HepG2 (cell line): ENCODE data around the gene KIAA1191. TPM values are rescaled to one million over a fixed set of nuclear protein-coding genes. Genes with fewer than 3 reads are reported as not detected.

Experiments
- ATAC-seq: fragments of 200-7000 bp; cut with Tn5 transposase; 3 replicates; pipeline ENCODE4 v1.9.1; 2020; ENCODE audit warnings: mild to moderate bottlenecking, moderate library complexity
- BruUV-seq: library from RNA; stranded (reverse); fragments of 400-500 nt; replicated peaks from 2 replicates; lab custom pipeline; 2021; lab: Mats Ljungman, UMichigan
- CTCF ChIA-PET: fragments of 300-600 bp; formaldehyde crosslinking; extraction: SDS; loops from one replicate; lab custom pipeline; 2021; ENCODE audit warnings: low total read pairs, inconsistent platforms, low intra/inter-chr PET ratio; lab: Yijun Ruan, JAX
- POLR2A ChIA-PET: fragments of 350-600 bp; sonication (Branson Sonifier 250); formaldehyde crosslinking; loops from one replicate; lab custom pipeline; 2020; ENCODE audit warnings: antibody characterized with exemption, inconsistent platforms; lab: Yijun Ruan, JAX
- DNase-seq: peaks from one replicate; pipeline ENCODE4 v3.0.0-alpha.2; 2015; ENCODE audit warnings: low spot score
- FAIRE-seq: peaks from 3 replicates; lab custom pipeline; 2011; peaks lifted over from hg19 to GRCh38; lab: Jason Lieb, UNC
- H2AFZ ChIP-seq: one replicate; pipeline ENCODE4 v1.6.1; 2011; ENCODE audit warnings: low read length, inconsistent platforms
- H3K27ac ChIP-seq: fragments of 300-600 bp; 3 replicates; pipeline ENCODE4 v1.8.0; 2011; ENCODE audit warnings: mixed run types, mild to moderate bottlenecking, mixed read lengths, low read length, inconsistent platforms; ENCODE audit not compliant: insufficient read depth; ENCODE audit errors: extremely low read length
- H3K27me3 ChIP-seq, 2 experiments: fragments of 200-600 bp in 1 of 2; 2 replicates in 1 of 2; 3 replicates in 1 of 2; pipeline versions ENCODE4 v1.6.0 to v1.8.0; 2011; ENCODE audit warnings: low read length in 2 of 2, mild to moderate bottlenecking in 2 of 2, moderate library complexity in 2 of 2, inconsistent platforms in 1 of 2; ENCODE audit not compliant: insufficient read depth in 2 of 2, control insufficient read depth in 1 of 2
- H3K36me3 ChIP-seq, 2 experiments: fragments of 200-600 bp in 1 of 2; replicated peaks in 1 of 2; 2 replicates in 1 of 2; 3 replicates in 1 of 2; pipeline versions ENCODE4 v1.5.1 to v1.8.0; 2011; ENCODE audit warnings: low read length in 2 of 2, inconsistent platforms in 1 of 2; ENCODE audit not compliant: insufficient read depth in 2 of 2, control insufficient read depth in 1 of 2
- H3K4me1 ChIP-seq: 2 replicates; pipeline ENCODE4 v1.5.1; 2012; ENCODE audit warnings: low read length, inconsistent platforms; ENCODE audit not compliant: insufficient read depth
- H3K4me2 ChIP-seq: 2 replicates; pipeline ENCODE4 v1.6.0; 2011; ENCODE audit warnings: low read depth, low read length, inconsistent platforms
- H3K4me3 ChIP-seq, 3 experiments: fragments of 200-600 bp in 1 of 3; sonication (generic), shearing (Covaris generic) in 1 of 3; replicated peaks in 1 of 3; 2 replicates each; pipeline ENCODE4 v1.5.1; 2011 to 2016; ENCODE audit warnings: low read length in 3 of 3, inconsistent platforms in 2 of 3, low read depth in 2 of 3, mild to moderate bottlenecking in 2 of 3, control low read depth in 1 of 3, mixed read lengths in 1 of 3; ENCODE audit not compliant: insufficient read depth in 1 of 3
- H3K79me2 ChIP-seq: one replicate; pipeline ENCODE4 v1.6.1; 2011; ENCODE audit warnings: low read length, inconsistent platforms; ENCODE audit not compliant: insufficient read depth
- H3K9ac ChIP-seq: 2 replicates; pipeline ENCODE4 v1.6.0; 2011; ENCODE audit warnings: mild to moderate bottlenecking, low read depth, low read length, inconsistent platforms; ENCODE audit not compliant: insufficient read depth
- H3K9me3 ChIP-seq: 2 replicates; pipeline ENCODE4 v1.5.1; 2012; ENCODE audit warnings: mild to moderate bottlenecking, low read length
- H4K20me1 ChIP-seq: 2 replicates; pipeline ENCODE4 v1.6.0; 2011; ENCODE audit warnings: inconsistent platforms, mild to moderate bottlenecking, low read length, moderate library complexity; ENCODE audit not compliant: insufficient read depth
- ZNF17 ChIP-seq: sonication (generic); formaldehyde crosslinking; IDR thresholded peaks from 2 replicates; pipeline ENCODE4 v1.5.0; 2020; ENCODE audit warnings: mild to moderate bottlenecking, missing genetic modification reagents
- ZNF629 ChIP-seq: sonication (generic); formaldehyde crosslinking; conservative IDR thresholded peaks from 2 replicates; pipeline ENCODE4 v1.5.0; 2020; ENCODE audit warnings: missing genetic modification reagents
- WGBS: methylation state at CpG from one replicate; pipeline ENCODE4 v1.1.6; 2017; ENCODE audit warnings: low lambda C conversion rate; 5-methylcytosine and 5-hydroxymethylcytosine counted together
- in situ Hi-C: cut with HindIII; loops from 2 replicates; pipeline ENCODE4 v1.10.0; 2017; ENCODE audit warnings: low pct_unique_long_range_greater_than_20kb; ENCODE audit not compliant: extremely low pct_ligation_motif_present
- intact Hi-C: fragments of 100-400 bp; cut with micrococcal nuclease; formaldehyde crosslinking; loops from one replicate; pipeline ENCODE4 v1.10.0; 2022; ENCODE audit not compliant: unreplicated experiment
- polyA plus RNA-seq, 8 experiments: library from polyadenylated mRNA; depleted of rRNA in 3 of 8; stranded (reverse) in 7 of 8; unstranded in 1 of 8; fragments of >200 nt; fragmentation: Illumina TruSeq in 4 of 8; extraction: Trizol in 4 of 8; gene quantifications; 2 replicates each; pipeline versions ENCODE4 v1.2.1 to v1.2.3, GENCODE V29; 2011 to 2016; ENCODE audit warnings: low read depth in 4 of 8, missing spikeins in 1 of 8, mixed read lengths in 1 of 8; ENCODE audit not compliant: insufficient read depth in 1 of 8
- total RNA-seq, 5 experiments: library from RNA; depleted of rRNA; stranded (reverse); fragments of >200 nt; fragmentation: Illumina TruSeq; extraction: Trizol; gene quantifications; 2 replicates each; pipeline ENCODE4 v1.2.3, GENCODE V29; 2016; ENCODE audit warnings: low read depth in 1 of 5
- TF ChIP-seq, protein P1 (sequence below): sonication (generic); formaldehyde crosslinking; conservative IDR thresholded peaks from 2 replicates; pipeline ENCODE4 v1.8.0; 2022; ENCODE audit warnings: missing genetic modification reagents

The KIAA1191 gene
- total and polyA plus RNA-seq, 2 of the 13 experiments (the other 11 are each of a cell fraction or from before 2014, with no cell fraction given), result 63.6 to 103 TPM

DNA sequence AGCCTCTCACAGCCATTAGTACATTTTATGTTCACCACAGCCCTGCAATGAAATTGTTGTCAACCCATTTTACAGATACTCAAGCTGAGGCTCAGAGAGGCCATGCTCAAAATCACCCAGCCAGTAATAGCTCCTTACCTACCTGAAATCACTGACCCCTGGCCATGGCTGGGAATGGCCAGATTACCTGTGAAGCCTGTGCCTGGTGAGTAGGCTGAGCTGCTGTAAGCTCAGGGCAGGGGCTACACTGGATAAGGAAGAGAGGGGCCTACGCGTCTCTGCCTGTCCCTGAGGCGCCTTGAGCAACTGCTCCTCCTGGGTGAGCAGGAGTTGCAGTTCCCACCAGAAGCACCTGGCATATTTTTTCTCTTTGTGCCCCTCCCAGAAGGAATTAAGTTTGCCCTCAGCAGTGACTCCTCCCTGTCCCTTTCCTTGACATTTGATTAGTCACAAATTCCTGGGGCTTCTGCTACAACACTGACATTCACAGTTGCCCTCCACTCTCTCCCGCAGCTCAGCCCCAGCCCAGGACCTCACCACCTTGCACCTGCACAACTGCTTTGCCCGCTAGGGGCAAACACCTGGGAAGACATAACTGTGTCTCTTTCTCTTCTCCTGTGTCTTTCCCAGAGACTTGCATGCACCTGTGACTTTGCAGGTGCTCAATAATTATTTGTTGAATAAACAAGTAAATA, 49.1 kb upstream of the KIAA1191 start:
- Histone ChIP-seq H3K27ac (no peak overlapping the region), H3K36me3 (peaks cover 2 to 6% of the 10 kb centered on the region in 2 experiments; a peak in 4 of 5 replicates), H4K20me1 (no peaks in the 10 kb centered on the region), H3K9me3 (no peaks in the 10 kb centered on the region), H3K4me1 (peaks cover 7% of the 10 kb centered on the region), H3K4me3 (no peak overlapping the region), H3K79me2 (no peaks in the 10 kb centered on the region), H3K27me3 (no peaks in the 10 kb centered on the region), H2AFZ (no peak overlapping the region), H3K4me2 (no peak overlapping the region), H3K9ac (no peak overlapping the region)
- CTCF ChIA-PET, result no interaction called here
- DNase-seq, result no peak
- ATAC-seq, result no peak
- FAIRE-seq, result no peak
- 93% methylated on average over 5 of the region's 5 CpGs for WGBS
- in situ Hi-C loops (loop anchor here (10.0 kb wide), 1 partner anchor 74 kb away; no protein-coding TSS in a partner anchor), intact Hi-C loops (loop anchor here (10.0 kb wide), 1 partner anchor 74 kb away; no protein-coding TSS in a partner anchor)
- peak; percentile 65; the same call in 1 of the 2 replicates for TF ChIP-seq ZNF629 (CRISPR knock-in tag)
- TF ChIP-seq, protein P1, sequence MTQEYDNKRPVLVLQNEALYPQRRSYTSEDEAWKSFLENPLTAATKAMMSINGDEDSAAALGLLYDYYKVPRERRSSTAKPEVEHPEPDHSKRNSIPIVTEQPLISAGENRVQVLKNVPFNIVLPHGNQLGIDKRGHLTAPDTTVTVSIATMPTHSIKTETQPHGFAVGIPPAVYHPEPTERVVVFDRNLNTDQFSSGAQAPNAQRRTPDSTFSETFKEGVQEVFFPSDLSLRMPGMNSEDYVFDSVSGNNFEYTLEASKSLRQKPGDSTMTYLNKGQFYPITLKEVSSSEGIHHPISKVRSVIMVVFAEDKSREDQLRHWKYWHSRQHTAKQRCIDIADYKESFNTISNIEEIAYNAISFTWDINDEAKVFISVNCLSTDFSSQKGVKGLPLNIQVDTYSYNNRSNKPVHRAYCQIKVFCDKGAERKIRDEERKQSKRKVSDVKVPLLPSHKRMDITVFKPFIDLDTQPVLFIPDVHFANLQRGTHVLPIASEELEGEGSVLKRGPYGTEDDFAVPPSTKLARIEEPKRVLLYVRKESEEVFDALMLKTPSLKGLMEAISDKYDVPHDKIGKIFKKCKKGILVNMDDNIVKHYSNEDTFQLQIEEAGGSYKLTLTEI (CRISPR knock-in tag), result no peak
- no TSS peak for BruUV-seq
- POLR2A ChIA-PET, result no interaction called here

DNA sequence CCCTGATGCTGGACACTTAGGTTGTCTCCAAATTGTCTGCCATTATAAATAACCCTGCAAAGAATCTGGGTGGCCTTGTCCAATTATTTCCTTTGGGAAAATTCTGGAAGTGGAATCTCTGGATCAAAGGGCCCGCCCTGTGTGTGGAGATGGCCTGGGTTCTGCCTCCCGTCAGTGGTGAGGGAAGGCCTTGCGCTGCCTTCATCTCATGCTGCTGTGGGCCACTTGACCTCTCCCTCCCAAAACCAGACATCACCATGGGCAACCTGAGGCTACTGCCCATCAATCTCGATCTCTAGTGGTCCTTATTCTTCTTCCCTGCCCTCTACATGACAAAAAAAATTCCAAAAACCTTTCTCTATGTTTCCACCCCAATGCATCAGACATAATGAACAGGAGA, 48.2 kb upstream of the KIAA1191 start:
- no peak for ATAC-seq
- H3K9ac ChIP-seq, result no peak overlapping the region
- ChIA-PET CTCF (no interaction called here), POLR2A (no interaction called here)
- no TSS peak for BruUV-seq
- no peak overlapping the region for H3K27ac ChIP-seq
- no peak overlapping the region for H3K4me3 ChIP-seq
- no peaks in the 10 kb centered on the region for H3K79me2 ChIP-seq
- intact Hi-C loops, result loop anchor here (10.0 kb wide), 1 partner anchor 75 kb away; no protein-coding TSS in a partner anchor
- H3K4me2 ChIP-seq, result no peak overlapping the region
- no peaks in the 10 kb centered on the region for H4K20me1 ChIP-seq
- no peak for DNase-seq
- no peaks in the 10 kb centered on the region for H3K27me3 ChIP-seq
- no peaks in the 10 kb centered on the region for H3K9me3 ChIP-seq
- TF ChIP-seq ZNF17 (CRISPR knock-in tag), result no peak
- FAIRE-seq, result no peak
- H2AFZ ChIP-seq, result no peak overlapping the region
- H3K36me3 ChIP-seq, result peaks cover 2 to 6% of the 10 kb centered on the region in 2 experiments; a peak in 4 of 5 replicates
- no peaks in the 10 kb centered on the region for H3K4me1 ChIP-seq
- in situ Hi-C loops, result loop anchor here (10.0 kb wide), 1 partner anchor 75 kb away; no protein-coding TSS in a partner anchor
- WGBS, result 94% methylated on average over 4 of the region's 4 CpGs
